Fibroblast of villous mesenchyme (primary cell): ENCODE results near the gene ZNF213. TPM values are rescaled to one million over a fixed set of nuclear protein-coding genes. Genes with fewer than 3 reads are reported as not detected.
"Not testable (repeated sequence)": the region's sequence is repeated elsewhere in the genome, so short reads cannot be mapped to it uniquely, and the experiment has no call there.

Experiments used
- DNase-seq: peaks from one replicate; pipeline ENCODE4 v3.0.0-alpha.2; 2010; ENCODE audit warnings: low read depth
- H3K4me3 ChIP-seq: 2 replicates; pipeline ENCODE4 v1.5.1; 2011; ENCODE audit warnings: low read depth, mild to moderate bottlenecking, low read length
- CTCF ChIP-seq: IDR thresholded peaks from 2 replicates; pipeline ENCODE4 v1.5.1; 2012; ENCODE audit warnings: low read depth, mild to moderate bottlenecking, low read length; ENCODE audit not compliant: insufficient read depth
- total RNA-seq: library from RNA; depleted of rRNA; stranded (reverse); fragments of >200 nt; gene quantifications from 2 replicates; pipeline ENCODE4 v1.2.3, GENCODE V29; 2012

The ZNF213 gene
- total RNA-seq, 1 donor: 3.5 TPM

GRCh38 chr16:3164121-3164991 is 29.5 kb downstream of the ZNF213 start:
- DNase-seq: no peak
- TF ChIP-seq CTCF: no peak

DNA sequence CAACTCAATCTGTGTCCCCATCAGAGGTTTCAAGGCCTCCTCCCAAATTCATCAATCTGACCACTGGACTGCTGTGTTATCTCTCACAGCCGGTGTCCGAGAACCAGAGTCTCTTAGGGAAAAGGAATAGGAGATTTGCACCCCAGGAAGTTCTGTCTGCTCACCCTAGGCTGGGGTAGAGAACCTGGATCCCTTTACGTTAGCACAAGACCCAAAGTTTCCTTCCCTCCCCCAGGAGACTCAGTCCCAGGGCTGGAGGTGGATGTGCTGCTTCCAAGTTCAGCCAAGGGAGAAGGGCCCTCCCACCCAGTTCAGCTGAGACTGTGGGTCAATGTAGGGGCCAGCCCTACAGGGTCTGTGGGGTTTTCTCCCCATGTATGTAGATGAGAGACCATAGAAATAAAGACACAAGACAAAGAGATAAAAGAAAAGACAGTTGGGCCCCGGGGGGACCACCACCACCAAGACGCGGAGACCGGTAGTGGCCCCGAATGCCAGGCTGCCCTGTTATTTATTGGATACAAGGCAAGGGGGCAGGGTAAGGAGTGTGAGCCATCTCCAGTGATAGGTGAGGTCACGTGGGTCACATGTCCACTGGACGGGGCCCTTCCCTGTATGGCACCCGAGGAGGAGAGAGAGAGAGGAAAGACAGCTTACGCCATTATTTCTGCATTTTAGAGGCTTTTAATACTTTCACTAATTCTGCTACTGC is 30.4 kb downstream of the ZNF213 start:
- no peak for TF ChIP-seq CTCF
- no peak for DNase-seq
- no peak overlapping the region for H3K4me3 ChIP-seq

More at GRCh38 chr16:3164121-3164991, 29.5 kb downstream of the ZNF213 start:
- no peak overlapping the region for H3K4me3 ChIP-seq

DNA sequence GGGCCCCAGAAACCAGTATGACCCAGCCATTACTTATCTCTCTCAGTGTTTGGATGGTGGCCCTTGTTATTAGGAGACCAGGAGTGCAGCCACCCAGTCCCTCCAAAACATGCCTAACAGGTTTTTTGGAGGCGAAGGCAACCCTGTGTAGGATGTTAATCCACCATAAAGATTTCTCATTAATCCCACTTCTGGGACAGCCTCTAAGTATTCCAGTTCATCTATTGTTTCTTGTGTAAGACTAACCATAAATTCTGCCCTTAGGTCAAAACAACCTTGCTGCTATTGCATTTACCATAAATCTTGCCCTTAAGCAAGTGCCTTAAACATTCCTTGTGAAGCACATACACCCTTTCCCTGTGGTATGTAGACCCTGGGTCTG is 31.7 kb downstream of the ZNF213 start:
- no peak overlapping the region for H3K4me3 ChIP-seq
- TF ChIP-seq CTCF: no peak
- no peak for DNase-seq

- not testable (repeated sequence) for H3K4me3 ChIP-seq, DNase-seq
Observed at GRCh38 chr16:3168729-3169128, 33.9 kb downstream of the ZNF213 start.

GRCh38 chr16:3170440-3171180 is 35.8 kb downstream of the ZNF213 start:
- peak overlapping the region; percentile 5 for H3K4me3 ChIP-seq
- TF ChIP-seq CTCF: no peak
- DNase-seq: no peak

- H3K4me3 ChIP-seq: no peak overlapping the region
- no peak for TF ChIP-seq CTCF
- DNase-seq: no peak
Observed at GRCh38 chr16:3171181-3171854, 36.5 kb downstream of the ZNF213 start.
